Measurements from ENCODE around the gene TNFAIP8L1. TPM values are rescaled to one million over a fixed set of nuclear protein-coding genes. Genes with fewer than 3 reads are reported as not detected.

The TNFAIP8L1 gene
- total and polyA plus RNA-seq, 2 of the 8 experiments (the other 6 are each of a cell fraction or from before 2014, with no cell fraction given), result 3.2 to 6.1 TPM

- POLR2A ChIA-PET (ENCODE audit: partially characterized antibody), result interaction anchor here (0.7 to 1.1 kb wide), 3 partner anchors 10 to 22 kb away, joined by 3 to 5 read pairs (median 3); no protein-coding TSS in a partner anchor
- H2BK12ac ChIP-seq (ENCODE audit: low read depth, low read length), result no peak overlapping the region
- no peak overlapping the region for H2BK20ac ChIP-seq (ENCODE audit: low read length)
- H4K20me1 ChIP-seq (replicated peaks in 1 of 2; ENCODE audit: control insufficient read depth in 1 of 2, insufficient read depth in 2 of 2, low read length in 2 of 2), result peaks cover 0 to 13% of the 10 kb centered on the region in 2 experiments
- no peak overlapping the region for H3K27ac ChIP-seq (ENCODE audit: low read depth, low read length)
- H2BK120ac ChIP-seq (replicated peaks; ENCODE audit: low read depth, low read length), result no peak overlapping the region
- no peak overlapping the region for H4K5ac ChIP-seq (ENCODE audit: insufficient read length, low read depth, low read length)
- H3K18ac ChIP-seq (ENCODE audit: extremely low read depth, low read length), result no peak overlapping the region
- no peaks in the 10 kb centered on the region for H3K79me2 ChIP-seq (ENCODE audit: control insufficient read depth in 1 of 2, insufficient read depth in 2 of 2, low read length in 2 of 2)
- no peak overlapping the region for H3K14ac ChIP-seq (ENCODE audit: insufficient read length)
- 89% methylated on average over 19 of the region's 19 CpGs; no CpG with 5 or more reads in 1 of the 2 experiments for WGBS, 2 experiments (ENCODE audit: extremely low coverage in 1 of 2, insufficient coverage in 1 of 2, insufficient read length in 1 of 2, insufficient replicate concordance in 2 of 2, low coverage in 1 of 2, low lambda C conversion rate in 2 of 2, missing lambda C conversion rate in 1 of 2)
- H3K79me1 ChIP-seq (ENCODE audit: low read depth, low read length), result no peaks in the 10 kb centered on the region
- no peak overlapping the region for H2BK15ac ChIP-seq (ENCODE audit: low read length)
- DNase-seq (ENCODE audit: low read depth in 1 of 2, low spot score in 2 of 2), result no peak
- no peak overlapping the region for H3K4ac ChIP-seq (replicated peaks; ENCODE audit: insufficient read length, low read depth, low read length)
- H3K36me3 ChIP-seq (ENCODE audit: control insufficient read depth in 2 of 4, insufficient read depth in 4 of 4, low read length in 3 of 4), result peaks cover 10 to 47% (median 29%) of the 10 kb centered on the region in 4 experiments; a peak in 7 of 8 replicates
- H3K27me3 ChIP-seq (replicated peaks in 1 of 4; ENCODE audit: control insufficient read depth in 3 of 4, extremely low read depth in 1 of 4, insufficient read depth in 3 of 4, low read length in 3 of 4), result no peaks in the 10 kb centered on the region
- no peak for FAIRE-seq
- H2BK5ac ChIP-seq (ENCODE audit: low read depth, low read length), result no peak overlapping the region
- no peaks in the 10 kb centered on the region for H3K23me2 ChIP-seq (ENCODE audit: low read depth, low read length)
- H3K23ac ChIP-seq (ENCODE audit: insufficient read length), result no peak overlapping the region
- CTCF ChIA-PET (ENCODE audit: partially characterized antibody), result interaction anchor here (0.7 to 1.7 kb wide), 4 partner anchors 15 to 128 kb away, joined by 3 read pairs; no protein-coding TSS in a partner anchor
- no peak overlapping the region for H3K56ac ChIP-seq (replicated peaks; ENCODE audit: insufficient read length, low read depth, low read length)
- no peak overlapping the region for H4K8ac ChIP-seq (ENCODE audit: extremely low read depth, insufficient read depth, low read length)
- H3K4me2 ChIP-seq (ENCODE audit: insufficient read depth in 1 of 2, low read depth in 2 of 2, low read length in 2 of 2), result no peak overlapping the region
- no peaks in the 10 kb centered on the region for H3K9me3 ChIP-seq (ENCODE audit: insufficient read depth in 2 of 2, low read depth in 1 of 2, low read length in 1 of 2)
- H3K4me3 ChIP-seq (ENCODE audit: extremely low read depth in 1 of 4, insufficient read depth in 2 of 4, low read depth in 3 of 4, low read length in 4 of 4), result no peak overlapping the region
- no peak overlapping the region for H2AK5ac ChIP-seq (ENCODE audit: low read depth, low read length)
- no peak overlapping the region for H4K91ac ChIP-seq (replicated peaks; ENCODE audit: insufficient read length, low read length)
- H3K4me1 ChIP-seq (replicated peaks in 1 of 4; ENCODE audit: control insufficient read depth in 3 of 4, insufficient read depth in 4 of 4, low read length in 3 of 4), result no peaks in the 10 kb centered on the region
- H2AFZ ChIP-seq (ENCODE audit: low read length), result no peak overlapping the region
- H3K9ac ChIP-seq (replicated peaks in 1 of 4; ENCODE audit: extremely low read depth in 1 of 4, low read depth in 3 of 4, low read length in 3 of 4), result no peak overlapping the region
- TF ChIP-seq NANOG (IDR thresholded peaks at IDR 0.05; ENCODE audit: insufficient read depth, low read depth, low read length, poor library complexity, severe bottlenecking), result no peak
- TF ChIP-seq KDM1A (IDR thresholded peaks at IDR 0.05; ENCODE audit: borderline replicate concordance, low read length), result no peak
- no peak for TF ChIP-seq ATF2 (IDR thresholded peaks at IDR 0.05; ENCODE audit: low read length)
- TF ChIP-seq RXRA (IDR thresholded peaks at IDR 0.05; ENCODE audit: insufficient read depth, low read depth, low read length), result no peak
- TF ChIP-seq, protein P1, sequence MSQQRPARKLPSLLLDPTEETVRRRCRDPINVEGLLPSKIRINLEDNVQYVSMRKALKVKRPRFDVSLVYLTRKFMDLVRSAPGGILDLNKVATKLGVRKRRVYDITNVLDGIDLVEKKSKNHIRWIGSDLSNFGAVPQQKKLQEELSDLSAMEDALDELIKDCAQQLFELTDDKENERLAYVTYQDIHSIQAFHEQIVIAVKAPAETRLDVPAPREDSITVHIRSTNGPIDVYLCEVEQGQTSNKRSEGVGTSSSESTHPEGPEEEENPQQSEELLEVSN (IDR thresholded peaks at IDR 0.05), result no peak
- TF ChIP-seq, protein P2, sequence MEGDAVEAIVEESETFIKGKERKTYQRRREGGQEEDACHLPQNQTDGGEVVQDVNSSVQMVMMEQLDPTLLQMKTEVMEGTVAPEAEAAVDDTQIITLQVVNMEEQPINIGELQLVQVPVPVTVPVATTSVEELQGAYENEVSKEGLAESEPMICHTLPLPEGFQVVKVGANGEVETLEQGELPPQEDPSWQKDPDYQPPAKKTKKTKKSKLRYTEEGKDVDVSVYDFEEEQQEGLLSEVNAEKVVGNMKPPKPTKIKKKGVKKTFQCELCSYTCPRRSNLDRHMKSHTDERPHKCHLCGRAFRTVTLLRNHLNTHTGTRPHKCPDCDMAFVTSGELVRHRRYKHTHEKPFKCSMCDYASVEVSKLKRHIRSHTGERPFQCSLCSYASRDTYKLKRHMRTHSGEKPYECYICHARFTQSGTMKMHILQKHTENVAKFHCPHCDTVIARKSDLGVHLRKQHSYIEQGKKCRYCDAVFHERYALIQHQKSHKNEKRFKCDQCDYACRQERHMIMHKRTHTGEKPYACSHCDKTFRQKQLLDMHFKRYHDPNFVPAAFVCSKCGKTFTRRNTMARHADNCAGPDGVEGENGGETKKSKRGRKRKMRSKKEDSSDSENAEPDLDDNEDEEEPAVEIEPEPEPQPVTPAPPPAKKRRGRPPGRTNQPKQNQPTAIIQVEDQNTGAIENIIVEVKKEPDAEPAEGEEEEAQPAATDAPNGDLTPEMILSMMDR (IDR thresholded peaks at IDR 0.05; ENCODE audit: control extremely low read depth in 1 of 3, insufficient read depth in 1 of 3, low read depth in 1 of 3, low read length in 3 of 3), result no peak
- no peak for TF ChIP-seq SUZ12 (IDR thresholded peaks at IDR 0.05; ENCODE audit: low read length)
Observed at GRCh38 chr19:4695224-4695731, 56.0 kb downstream of the TNFAIP8L1 start.
